Omental fat pad (tissue), 4 donors: ENCODE measurements around the gene MFF. TPM values are rescaled to one million over a fixed set of nuclear protein-coding genes. Genes with fewer than 3 reads are reported as not detected.

Experiments used
- ATAC-seq: fragments of 150-250 bp; one replicate; pipeline ENCODE4 v1.9.1; 2016; ENCODE audit warnings: mild to moderate bottlenecking, moderate library complexity; ENCODE audit not compliant: low FRiP score
- DNase-seq: peaks from one replicate; pipeline ENCODE4 v3.0.0-alpha.2; 2019; ENCODE audit warnings: low spot score
- total RNA-seq, 4 donors: library from RNA; depleted of rRNA; stranded (reverse); fragments of >200 nt; gene quantifications; one replicate each; pipeline ENCODE4 v1.1.0, GENCODE V29; 2016
- TF ChIP-seq, protein P1 (sequence below), 3 donors: fragments of 450-650 bp; IDR thresholded peaks; one replicate each; pipeline ENCODE4 v1.5.1; 2016 to 2017; ENCODE audit warnings: antibody characterized with exemption in 3 of 3, mild to moderate bottlenecking in 3 of 3, moderate library complexity in 2 of 3

MFF gene
- total RNA-seq, 4 donors from 2014 or later = 67.1 to 98.0 (median 87.4) TPM

GRCh38 chr2:227398684-227399670, 73.9 kb downstream of the MFF start:
- TF ChIP-seq, protein P1, sequence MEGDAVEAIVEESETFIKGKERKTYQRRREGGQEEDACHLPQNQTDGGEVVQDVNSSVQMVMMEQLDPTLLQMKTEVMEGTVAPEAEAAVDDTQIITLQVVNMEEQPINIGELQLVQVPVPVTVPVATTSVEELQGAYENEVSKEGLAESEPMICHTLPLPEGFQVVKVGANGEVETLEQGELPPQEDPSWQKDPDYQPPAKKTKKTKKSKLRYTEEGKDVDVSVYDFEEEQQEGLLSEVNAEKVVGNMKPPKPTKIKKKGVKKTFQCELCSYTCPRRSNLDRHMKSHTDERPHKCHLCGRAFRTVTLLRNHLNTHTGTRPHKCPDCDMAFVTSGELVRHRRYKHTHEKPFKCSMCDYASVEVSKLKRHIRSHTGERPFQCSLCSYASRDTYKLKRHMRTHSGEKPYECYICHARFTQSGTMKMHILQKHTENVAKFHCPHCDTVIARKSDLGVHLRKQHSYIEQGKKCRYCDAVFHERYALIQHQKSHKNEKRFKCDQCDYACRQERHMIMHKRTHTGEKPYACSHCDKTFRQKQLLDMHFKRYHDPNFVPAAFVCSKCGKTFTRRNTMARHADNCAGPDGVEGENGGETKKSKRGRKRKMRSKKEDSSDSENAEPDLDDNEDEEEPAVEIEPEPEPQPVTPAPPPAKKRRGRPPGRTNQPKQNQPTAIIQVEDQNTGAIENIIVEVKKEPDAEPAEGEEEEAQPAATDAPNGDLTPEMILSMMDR (IDR thresholded peaks at IDR 0.05) = no peak
- no peak for ATAC-seq
- no peak for DNase-seq

- DNase-seq (no peak), ATAC-seq (no peak)
- TF ChIP-seq, protein P1 (IDR thresholded peaks at IDR 0.05) = no peak
Observed at GRCh38 chr2:227401550-227401949, 76.5 kb downstream of the MFF start.

DNA sequence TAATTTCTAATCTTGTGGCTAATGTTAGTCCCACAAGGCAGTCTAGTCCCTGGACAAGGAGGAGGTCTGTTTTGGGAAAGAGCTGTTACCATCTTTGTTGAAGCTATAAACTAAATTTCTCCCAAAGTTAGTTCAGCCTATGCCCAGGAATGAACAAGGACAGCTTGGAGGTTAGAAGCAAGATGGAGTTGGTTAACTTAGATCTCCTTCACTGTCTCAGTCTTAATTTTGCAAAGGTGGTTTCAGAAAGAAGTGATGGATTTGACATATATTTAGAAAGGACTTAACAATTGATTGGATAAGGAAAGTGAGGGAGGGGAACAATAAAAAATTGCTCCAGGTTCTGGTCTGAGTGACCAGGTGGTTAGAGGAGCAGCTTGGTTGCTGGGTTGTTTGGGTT, 77.3 kb downstream of the MFF start:
- TF ChIP-seq, protein P1 (IDR thresholded peaks at IDR 0.05) = no peak
- ATAC-seq (no peak), DNase-seq (no peak)

GRCh38 chr2:227402959-227403358, 77.9 kb downstream of the MFF start:
- DNase-seq (no peak), ATAC-seq (no peak)
- TF ChIP-seq, protein P1 (IDR thresholded peaks at IDR 0.05) = no peak

- no peak for ATAC-seq
Observed at GRCh38 chr2:227404585-227405271, 79.7 kb downstream of the MFF start.

GRCh38 chr2:227406177-227407031, 81.4 kb downstream of the MFF start:
- TF ChIP-seq, protein P1 (IDR thresholded peaks at IDR 0.05) = peak in 1 of 3 donors; percentile 19
- ATAC-seq (peak; percentile 85), DNase-seq (no peak)

More at GRCh38 chr2:227404585-227405271, 79.7 kb downstream of the MFF start:
- DNase-seq = no peak
- TF ChIP-seq, protein P1 (IDR thresholded peaks at IDR 0.05) = no peak
